Occipital lobe (tissue), 2 donors: ENCODE data around the gene TUBB4B. TPM values are rescaled to one million over a fixed set of nuclear protein-coding genes. Genes with fewer than 3 reads are reported as not detected.

Source experiments
- DNase-seq: peaks from one replicate; lab custom pipeline; 2025; lab: John Stamatoyannopoulos, UW
- total RNA-seq: library from RNA; depleted of rRNA; stranded (reverse); fragments of >200 nt; gene quantifications from one replicate; pipeline ENCODE4 v1.2.3, GENCODE V29; 2014

TUBB4B gene
- total RNA-seq, 1 donor from 2014 or later, result 68.9 TPM

GRCh38 chr9:137212520-137212919 is 28.6 kb upstream of the TUBB4B start:
- DNase-seq, result no peak

- no peak for DNase-seq
These were observed 27.7 kb upstream of the TUBB4B start for GRCh38 chr9:137213160-137214060.

GRCh38 chr9:137214620-137215019 is 26.5 kb upstream of the TUBB4B start:
- no peak for DNase-seq

GRCh38 chr9:137215196-137215986 is 25.7 kb upstream of the TUBB4B start:
- DNase-seq, result no peak

GRCh38 chr9:137216188-137216965 is 24.7 kb upstream of the TUBB4B start:
- no peak for DNase-seq

GRCh38 chr9:137217276-137218211 is 23.5 kb upstream of the TUBB4B start:
- DNase-seq, result no peak

GRCh38 chr9:137218212-137218753 is 22.8 kb upstream of the TUBB4B start:
- DNase-seq, result no peak

GRCh38 chr9:137218754-137219271 is 22.3 kb upstream of the TUBB4B start:
- DNase-seq, result no peak

GRCh38 chr9:137219757-137220316 is 21.2 kb upstream of the TUBB4B start:
- no peak for DNase-seq

- no peak for DNase-seq
These were observed 20.6 kb upstream of the TUBB4B start for GRCh38 chr9:137220317-137221094.

- no peak for DNase-seq
These were observed 20.0 kb upstream of the TUBB4B start for GRCh38 chr9:137221095-137221505.

- DNase-seq, result no peak
These were observed 19.5 kb upstream of the TUBB4B start for GRCh38 chr9:137221506-137222111.

GRCh38 chr9:137222190-137223077 is 18.7 kb upstream of the TUBB4B start, which contains the start of gene RNF208:
Gene RNF208 (minus strand): TSS chr9:137222240. CDS start chr9:137221212, 1,028 bp downstream.
- DNase-seq, result no peak

- DNase-seq, result peak; percentile 94
These were observed 17.8 kb upstream of the TUBB4B start for GRCh38 chr9:137223078-137223970.

- DNase-seq, result no peak
These were observed 16.0 kb upstream of the TUBB4B start, which contains the start of gene CYSRT1 for GRCh38 chr9:137224830-137225694. Gene CYSRT1 (plus strand): TSS chr9:137225174. CDS start chr9:137225622, 448 bp downstream.
